SK-N-SH treated with all-trans-retinoic acid at 6 μM for 48 hours (cell line): Measurements from ENCODE around the gene OR8G1.

Source experiments
- ATAC-seq: fragments of 200-7000 bp; cut with Tn5 transposase; 3 replicates; pipeline ENCODE4 v1.9.1; 2020; ENCODE audit warnings: mild to moderate bottlenecking, moderate library complexity
- ARNTL ChIP-seq: fragments of 450-650 bp; formaldehyde crosslinking; IDR thresholded peaks from 2 replicates; pipeline ENCODE4 v1.5.0; 2020; ENCODE audit warnings: low read depth, mild to moderate bottlenecking, moderate library complexity, borderline replicate concordance
- CSDC2 ChIP-seq: fragments of 250-450 bp; sonication (Bioruptor Pico); IDR thresholded peaks from 2 replicates; pipeline ENCODE4 v1.5.0; 2020; ENCODE audit warnings: mild to moderate bottlenecking, moderate library complexity
- ESRRG ChIP-seq: fragments of 250-450 bp; sonication (Bioruptor Pico); IDR thresholded peaks from 2 replicates; pipeline ENCODE4 v1.6.1; 2021; ENCODE audit warnings: mild to moderate bottlenecking
- GLIS3 ChIP-seq: fragments of 250-450 bp; sonication (Bioruptor Pico); IDR thresholded peaks from 2 replicates; pipeline ENCODE4 v1.5.0; 2020; ENCODE audit warnings: mild to moderate bottlenecking, moderate library complexity
- ISL1 ChIP-seq: fragments of 250-450 bp; sonication (Bioruptor Pico); IDR thresholded peaks from 2 replicates; pipeline ENCODE4 v2.1.2; 2022; ENCODE audit warnings: mild to moderate bottlenecking, moderate library complexity
- OSR1 ChIP-seq: fragments of 250-450 bp; sonication (Bioruptor Pico); IDR thresholded peaks from 2 replicates; pipeline ENCODE4 v1.8.0; 2022; ENCODE audit warnings: moderate library complexity, mild to moderate bottlenecking, inconsistent platforms
- PPARA ChIP-seq: fragments of 250-450 bp; sonication (Bioruptor Pico); IDR thresholded peaks from 2 replicates; pipeline ENCODE4 v1.5.0; 2020; ENCODE audit warnings: mild to moderate bottlenecking, borderline replicate concordance
- RARB ChIP-seq: fragments of 250-450 bp; sonication (Bioruptor Pico); IDR thresholded peaks from 2 replicates; pipeline ENCODE4 v1.8.0; 2021; ENCODE audit warnings: mild to moderate bottlenecking, moderate library complexity
- SNAI2 ChIP-seq: fragments of 250-450 bp; sonication (Bioruptor Pico); IDR thresholded peaks from 2 replicates; pipeline ENCODE4 v1.5.0; 2020; ENCODE audit warnings: mild to moderate bottlenecking, moderate library complexity
- TCF4 ChIP-seq: fragments of 250-450 bp; sonication (Bioruptor Pico); IDR thresholded peaks from 2 replicates; pipeline ENCODE4 v1.8.0; 2021; ENCODE audit warnings: mild to moderate bottlenecking, moderate library complexity, borderline replicate concordance
- TOX ChIP-seq: fragments of 250-450 bp; sonication (Bioruptor Pico); IDR thresholded peaks from 2 replicates; pipeline ENCODE4 v1.8.0; 2021; ENCODE audit warnings: mild to moderate bottlenecking, moderate library complexity, borderline replicate concordance
- ZC3H10 ChIP-seq: fragments of 250-450 bp; sonication (Bioruptor Pico); IDR thresholded peaks from 2 replicates; pipeline ENCODE4 v1.5.1; 2021; ENCODE audit warnings: mild to moderate bottlenecking, moderate library complexity
- ZFP3 ChIP-seq: fragments of 250-450 bp; sonication (Bioruptor Pico); IDR thresholded peaks from 2 replicates; pipeline ENCODE4 v1.5.0; 2020; ENCODE audit warnings: mild to moderate bottlenecking, moderate library complexity
- ZFP30 ChIP-seq: fragments of 450-650 bp; formaldehyde crosslinking; IDR thresholded peaks from 2 replicates; pipeline ENCODE4 v1.5.0; 2022; ENCODE audit warnings: mild to moderate bottlenecking, moderate library complexity
- ZNF565 ChIP-seq: fragments of 450-650 bp; formaldehyde crosslinking; conservative IDR thresholded peaks from 2 replicates; pipeline ENCODE4 v1.5.0; 2020; ENCODE audit warnings: low read depth, mild to moderate bottlenecking, moderate library complexity
- ZNF8 ChIP-seq: fragments of 450-650 bp; formaldehyde crosslinking; IDR thresholded peaks from 2 replicates; pipeline ENCODE4 v1.5.0; 2020; ENCODE audit warnings: mild to moderate bottlenecking, moderate library complexity
- TF ChIP-seq, protein P1 (sequence below): fragments of 250-450 bp; sonication (Bioruptor Pico); IDR thresholded peaks from 2 replicates; pipeline ENCODE4 v1.5.0; 2020; ENCODE audit warnings: mild to moderate bottlenecking, moderate library complexity
- TF ChIP-seq, protein P2 (sequence below): fragments of 250-450 bp; sonication (Bioruptor Pico); IDR thresholded peaks from 2 replicates; pipeline ENCODE4 v1.5.1; 2020; ENCODE audit warnings: low read depth, mild to moderate bottlenecking, moderate library complexity
- TF ChIP-seq, protein P3 (sequence below): fragments of 250-450 bp; sonication (Bioruptor Pico); IDR thresholded peaks from 2 replicates; pipeline ENCODE4 v1.8.0; 2021; ENCODE audit warnings: low read depth, mild to moderate bottlenecking, moderate library complexity, borderline replicate concordance
- TF ChIP-seq, protein P4 (sequence below): fragments of 250-450 bp; sonication (Bioruptor Pico); IDR thresholded peaks from 2 replicates; pipeline ENCODE4 v1.8.0; 2020; ENCODE audit warnings: mild to moderate bottlenecking, moderate library complexity, borderline replicate concordance
- TF ChIP-seq, protein P5 (sequence below): fragments of 250-450 bp; sonication (Bioruptor Pico); IDR thresholded peaks from 2 replicates; pipeline ENCODE4 v1.5.1; 2021; ENCODE audit warnings: mild to moderate bottlenecking, moderate library complexity

The OR8G1 gene

DNA sequence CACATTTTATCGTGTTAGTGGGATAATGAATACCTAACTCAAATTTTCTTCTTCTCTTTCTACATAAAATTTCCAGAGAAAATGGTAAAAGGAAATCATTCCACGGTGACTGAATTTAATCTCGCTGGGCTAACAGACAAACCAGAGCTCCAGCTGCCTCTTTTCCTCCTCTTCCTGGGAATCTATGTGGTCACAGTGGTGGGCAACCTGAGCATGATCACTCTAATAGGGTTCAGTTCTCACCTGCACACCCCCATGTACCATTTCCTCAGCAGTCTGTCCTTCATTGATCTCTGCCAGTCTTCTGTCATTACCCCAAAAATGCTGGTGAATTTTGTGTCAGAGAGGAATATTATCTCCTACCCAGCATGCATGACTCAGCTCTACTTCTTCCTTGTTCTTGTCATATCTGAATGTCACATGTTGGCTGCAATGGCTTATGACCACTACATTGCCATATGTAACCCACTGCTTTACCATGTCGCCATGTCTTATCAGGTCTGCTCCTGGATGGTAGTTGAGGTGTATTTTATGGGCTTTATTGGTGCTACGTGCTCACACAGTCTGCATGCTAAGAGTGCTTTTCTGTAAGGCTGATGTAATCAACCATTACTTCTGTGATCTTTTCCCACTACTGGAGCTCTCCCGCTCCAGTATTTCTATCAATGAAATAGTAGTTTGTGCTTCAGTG is 33.6 kb upstream of the OR8G1 start:
- ATAC-seq = no peak
- TF ChIP-seq ZC3H10 (CRISPR knock-in tag) = no peak
- TF ChIP-seq ZNF8 = no peak
- TF ChIP-seq CSDC2 = no peak
- no peak for TF ChIP-seq PPARA (CRISPR knock-in tag)
- no peak for TF ChIP-seq SNAI2 (CRISPR knock-in tag)
- TF ChIP-seq, protein P1, sequence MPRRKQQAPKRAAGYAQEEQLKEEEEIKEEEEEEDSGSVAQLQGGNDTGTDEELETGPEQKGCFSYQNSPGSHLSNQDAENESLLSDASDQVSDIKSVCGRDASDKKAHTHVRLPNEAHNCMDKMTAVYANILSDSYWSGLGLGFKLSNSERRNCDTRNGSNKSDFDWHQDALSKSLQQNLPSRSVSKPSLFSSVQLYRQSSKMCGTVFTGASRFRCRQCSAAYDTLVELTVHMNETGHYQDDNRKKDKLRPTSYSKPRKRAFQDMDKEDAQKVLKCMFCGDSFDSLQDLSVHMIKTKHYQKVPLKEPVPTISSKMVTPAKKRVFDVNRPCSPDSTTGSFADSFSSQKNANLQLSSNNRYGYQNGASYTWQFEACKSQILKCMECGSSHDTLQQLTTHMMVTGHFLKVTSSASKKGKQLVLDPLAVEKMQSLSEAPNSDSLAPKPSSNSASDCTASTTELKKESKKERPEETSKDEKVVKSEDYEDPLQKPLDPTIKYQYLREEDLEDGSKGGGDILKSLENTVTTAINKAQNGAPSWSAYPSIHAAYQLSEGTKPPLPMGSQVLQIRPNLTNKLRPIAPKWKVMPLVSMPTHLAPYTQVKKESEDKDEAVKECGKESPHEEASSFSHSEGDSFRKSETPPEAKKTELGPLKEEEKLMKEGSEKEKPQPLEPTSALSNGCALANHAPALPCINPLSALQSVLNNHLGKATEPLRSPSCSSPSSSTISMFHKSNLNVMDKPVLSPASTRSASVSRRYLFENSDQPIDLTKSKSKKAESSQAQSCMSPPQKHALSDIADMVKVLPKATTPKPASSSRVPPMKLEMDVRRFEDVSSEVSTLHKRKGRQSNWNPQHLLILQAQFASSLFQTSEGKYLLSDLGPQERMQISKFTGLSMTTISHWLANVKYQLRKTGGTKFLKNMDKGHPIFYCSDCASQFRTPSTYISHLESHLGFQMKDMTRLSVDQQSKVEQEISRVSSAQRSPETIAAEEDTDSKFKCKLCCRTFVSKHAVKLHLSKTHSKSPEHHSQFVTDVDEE = no peak
- no peak for TF ChIP-seq RARB (CRISPR knock-in tag)
- no peak for TF ChIP-seq TCF4
- TF ChIP-seq OSR1 = no peak
- TF ChIP-seq, protein P2, sequence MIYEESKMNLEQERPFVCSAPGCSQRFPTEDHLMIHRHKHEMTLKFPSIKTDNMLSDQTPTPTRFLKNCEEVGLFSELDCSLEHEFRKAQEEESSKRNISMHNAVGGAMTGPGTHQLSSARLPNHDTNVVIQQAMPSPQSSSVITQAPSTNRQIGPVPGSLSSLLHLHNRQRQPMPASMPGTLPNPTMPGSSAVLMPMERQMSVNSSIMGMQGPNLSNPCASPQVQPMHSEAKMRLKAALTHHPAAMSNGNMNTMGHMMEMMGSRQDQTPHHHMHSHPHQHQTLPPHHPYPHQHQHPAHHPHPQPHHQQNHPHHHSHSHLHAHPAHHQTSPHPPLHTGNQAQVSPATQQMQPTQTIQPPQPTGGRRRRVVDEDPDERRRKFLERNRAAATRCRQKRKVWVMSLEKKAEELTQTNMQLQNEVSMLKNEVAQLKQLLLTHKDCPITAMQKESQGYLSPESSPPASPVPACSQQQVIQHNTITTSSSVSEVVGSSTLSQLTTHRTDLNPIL (CRISPR knock-in tag) = no peak
- TF ChIP-seq ARNTL (CRISPR knock-in tag) = no peak
- no peak for TF ChIP-seq ZFP3 (CRISPR knock-in tag)
- TF ChIP-seq, protein P3, sequence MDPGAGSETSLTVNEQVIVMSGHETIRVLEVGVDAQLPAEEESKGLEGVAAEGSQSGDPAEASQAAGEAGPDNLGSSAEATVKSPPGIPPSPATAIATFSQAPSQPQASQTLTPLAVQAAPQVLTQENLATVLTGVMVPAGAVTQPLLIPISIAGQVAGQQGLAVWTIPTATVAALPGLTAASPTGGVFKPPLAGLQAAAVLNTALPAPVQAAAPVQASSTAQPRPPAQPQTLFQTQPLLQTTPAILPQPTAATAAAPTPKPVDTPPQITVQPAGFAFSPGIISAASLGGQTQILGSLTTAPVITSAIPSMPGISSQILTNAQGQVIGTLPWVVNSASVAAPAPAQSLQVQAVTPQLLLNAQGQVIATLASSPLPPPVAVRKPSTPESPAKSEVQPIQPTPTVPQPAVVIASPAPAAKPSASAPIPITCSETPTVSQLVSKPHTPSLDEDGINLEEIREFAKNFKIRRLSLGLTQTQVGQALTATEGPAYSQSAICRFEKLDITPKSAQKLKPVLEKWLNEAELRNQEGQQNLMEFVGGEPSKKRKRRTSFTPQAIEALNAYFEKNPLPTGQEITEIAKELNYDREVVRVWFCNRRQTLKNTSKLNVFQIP (CRISPR knock-in tag) = no peak
- TF ChIP-seq TOX = no peak
- TF ChIP-seq ESRRG (CRISPR knock-in tag) = no peak
- TF ChIP-seq GLIS3 (CRISPR knock-in tag) = no peak
- no peak for TF ChIP-seq ISL1 (CRISPR knock-in tag)
- TF ChIP-seq, all 23 proteins: peak for 0

DNA sequence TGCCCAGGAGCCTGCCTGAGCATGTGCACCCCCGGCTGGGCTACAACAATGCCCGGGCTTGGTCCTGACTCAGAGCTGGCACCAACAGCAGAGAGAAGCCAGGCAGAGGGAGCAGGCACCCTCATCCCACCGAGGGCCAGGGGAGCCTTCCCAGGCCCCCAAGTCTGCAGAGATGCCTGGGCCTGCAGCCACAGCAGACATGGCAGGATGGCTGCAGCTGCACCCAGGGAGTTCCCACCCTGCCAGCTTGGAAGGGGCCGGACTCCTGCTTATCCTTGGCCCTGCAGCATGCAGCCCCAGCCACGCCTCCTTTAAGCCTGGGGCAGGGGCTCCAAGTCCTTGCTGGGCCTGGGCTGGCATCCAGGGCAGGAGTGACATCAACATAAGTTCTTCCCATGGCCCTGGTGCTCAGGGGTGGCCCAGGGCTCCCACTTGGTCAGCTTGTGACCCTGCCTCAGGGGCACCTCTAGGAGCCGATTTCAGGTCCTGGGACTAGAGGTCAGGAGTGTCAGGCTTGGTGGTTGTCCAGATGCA is 31.0 kb upstream of the OR8G1 start:
- ATAC-seq = no peak
- TF ChIP-seq TCF4 (no peak), PPARA (CRISPR knock-in tag) (no peak), ZNF565 (CRISPR knock-in tag) (no peak), ISL1 (CRISPR knock-in tag) (no peak), ARNTL (CRISPR knock-in tag) (no peak), ZFP30 (CRISPR knock-in tag) (no peak), RARB (CRISPR knock-in tag) (no peak), GLIS3 (CRISPR knock-in tag) (no peak)
- TF ChIP-seq, protein P2 (CRISPR knock-in tag) = no peak

DNA sequence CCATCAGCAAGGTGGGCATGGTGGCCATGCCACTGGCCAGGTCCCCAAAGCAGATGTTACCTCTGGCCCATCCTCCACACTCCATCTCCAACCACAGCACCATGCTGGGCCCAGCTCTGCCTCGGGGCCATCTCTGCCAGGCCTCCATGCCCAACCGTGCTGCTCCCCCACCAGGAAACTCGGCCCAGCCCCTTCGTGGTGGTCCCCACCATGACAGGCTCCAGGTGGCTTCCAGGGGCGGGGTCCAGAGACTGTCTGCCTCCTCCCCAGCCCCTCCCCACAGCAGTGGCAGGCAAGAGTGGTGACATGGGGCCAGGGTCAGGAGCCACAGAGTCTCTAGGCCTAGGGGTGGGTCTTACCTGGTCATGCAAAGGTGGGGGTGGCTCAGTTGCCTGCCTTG is 30.5 kb upstream of the OR8G1 start:
- ATAC-seq = no peak
- TF ChIP-seq, protein P4, sequence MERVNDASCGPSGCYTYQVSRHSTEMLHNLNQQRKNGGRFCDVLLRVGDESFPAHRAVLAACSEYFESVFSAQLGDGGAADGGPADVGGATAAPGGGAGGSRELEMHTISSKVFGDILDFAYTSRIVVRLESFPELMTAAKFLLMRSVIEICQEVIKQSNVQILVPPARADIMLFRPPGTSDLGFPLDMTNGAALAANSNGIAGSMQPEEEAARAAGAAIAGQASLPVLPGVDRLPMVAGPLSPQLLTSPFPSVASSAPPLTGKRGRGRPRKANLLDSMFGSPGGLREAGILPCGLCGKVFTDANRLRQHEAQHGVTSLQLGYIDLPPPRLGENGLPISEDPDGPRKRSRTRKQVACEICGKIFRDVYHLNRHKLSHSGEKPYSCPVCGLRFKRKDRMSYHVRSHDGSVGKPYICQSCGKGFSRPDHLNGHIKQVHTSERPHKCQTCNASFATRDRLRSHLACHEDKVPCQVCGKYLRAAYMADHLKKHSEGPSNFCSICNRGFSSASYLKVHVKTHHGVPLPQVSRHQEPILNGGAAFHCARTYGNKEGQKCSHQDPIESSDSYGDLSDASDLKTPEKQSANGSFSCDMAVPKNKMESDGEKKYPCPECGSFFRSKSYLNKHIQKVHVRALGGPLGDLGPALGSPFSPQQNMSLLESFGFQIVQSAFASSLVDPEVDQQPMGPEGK = no peak
- TF ChIP-seq, protein P5, sequence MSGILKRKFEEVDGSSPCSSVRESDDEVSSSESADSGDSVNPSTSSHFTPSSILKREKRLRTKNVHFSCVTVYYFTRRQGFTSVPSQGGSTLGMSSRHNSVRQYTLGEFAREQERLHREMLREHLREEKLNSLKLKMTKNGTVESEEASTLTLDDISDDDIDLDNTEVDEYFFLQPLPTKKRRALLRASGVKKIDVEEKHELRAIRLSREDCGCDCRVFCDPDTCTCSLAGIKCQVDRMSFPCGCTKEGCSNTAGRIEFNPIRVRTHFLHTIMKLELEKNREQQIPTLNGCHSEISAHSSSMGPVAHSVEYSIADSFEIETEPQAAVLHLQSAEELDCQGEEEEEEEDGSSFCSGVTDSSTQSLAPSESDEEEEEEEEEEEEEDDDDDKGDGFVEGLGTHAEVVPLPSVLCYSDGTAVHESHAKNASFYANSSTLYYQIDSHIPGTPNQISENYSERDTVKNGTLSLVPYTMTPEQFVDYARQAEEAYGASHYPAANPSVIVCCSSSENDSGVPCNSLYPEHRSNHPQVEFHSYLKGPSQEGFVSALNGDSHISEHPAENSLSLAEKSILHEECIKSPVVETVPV (CRISPR knock-in tag) = no peak
- TF ChIP-seq OSR1 (no peak), GLIS3 (CRISPR knock-in tag) (no peak), ZC3H10 (CRISPR knock-in tag) (no peak), ESRRG (CRISPR knock-in tag) (no peak), PPARA (CRISPR knock-in tag) (no peak), ARNTL (CRISPR knock-in tag) (no peak), CSDC2 (no peak), ZFP30 (CRISPR knock-in tag) (no peak)
- TF ChIP-seq, protein P2 (CRISPR knock-in tag) = no peak
- TF ChIP-seq, protein P3 (CRISPR knock-in tag) = no peak
